GM21526 (cell line): Measurements from ENCODE around the gene URGCP.

Experiments
- ATAC-seq: cut with Tn5 transposase; IDR thresholded peaks from one replicate; pipeline ENCODE4 v1.9.1; 2021; ENCODE audit warnings: moderate library complexity; ENCODE audit not compliant: unreplicated experiment, low FRiP score

URGCP gene

GRCh38 chr7:43906331-43907010, at the start of gene URGCP:
URGCP (minus strand) TSS chr7:43906596; CDS start chr7:43906575, 21 bp downstream.
- peak; percentile 73 for ATAC-seq

- no peak for ATAC-seq
These were observed 49.6 kb upstream of the URGCP start for GRCh38 chr7:43956027-43956426.

- ATAC-seq, result no peak
These were observed 48.3 kb upstream of the URGCP start for GRCh38 chr7:43954524-43955228.

- ATAC-seq, result no peak
These were observed 46.7 kb upstream of the URGCP start for GRCh38 chr7:43953071-43953470.

- no peak for ATAC-seq
These were observed 45.6 kb upstream of the URGCP start for GRCh38 chr7:43952028-43952427.

GRCh38 chr7:43944286-43944685, 37.9 kb upstream of the URGCP start:
- ATAC-seq, result no peak

GRCh38 chr7:43943417-43944187, 37.2 kb upstream of the URGCP start:
- no peak for ATAC-seq

- ATAC-seq, result no peak
These were observed 36.6 kb upstream of the URGCP start for GRCh38 chr7:43942997-43943396.

GRCh38 chr7:43942250-43942649, 35.9 kb upstream of the URGCP start:
- ATAC-seq, result no peak

- no peak for ATAC-seq
These were observed 32.6 kb upstream of the URGCP start for GRCh38 chr7:43938892-43939482.

- no peak for ATAC-seq
These were observed 31.0 kb upstream of the URGCP start for GRCh38 chr7:43937444-43937843.

GRCh38 chr7:43933902-43934560, 27.6 kb upstream of the URGCP start:
- no peak for ATAC-seq

GRCh38 chr7:43931346-43931745, 24.9 kb upstream of the URGCP start:
- no peak for ATAC-seq

- ATAC-seq, result no peak
These were observed 23.4 kb upstream of the URGCP start for GRCh38 chr7:43929529-43930457.

- ATAC-seq, result no peak
These were observed 21.4 kb upstream of the URGCP start for GRCh38 chr7:43927810-43928209.

- peak; percentile 22 for ATAC-seq
These were observed 20.4 kb upstream of the URGCP start for GRCh38 chr7:43926798-43927123.

- peak; percentile 84 for ATAC-seq
These were observed 19.8 kb upstream of the URGCP start, which contains the start of gene UBE2D4 for GRCh38 chr7:43925984-43926797. UBE2D4 (plus strand) TSS chr7:43926436; CDS start chr7:43926533, 97 bp downstream.

GRCh38 chr7:43922726-43923125, 16.3 kb upstream of the URGCP start:
- ATAC-seq, result no peak

GRCh38 chr7:43921423-43921822, 15.0 kb upstream of the URGCP start:
- ATAC-seq, result no peak
